Activated T-helper 1 cell treated with anti-CD3 and anti-CD28 coated beads, Interleukin-2, amount 50 U/mL, for 16 hours (primary cell): ENCODE data around the gene BACH2.
"Not testable (repeated sequence)": the region's sequence is repeated elsewhere in the genome, so short reads cannot be mapped to it uniquely, and the experiment has no call there.

Source experiments
- DNase-seq, 2 donors: peaks; one replicate each; pipeline ENCODE4 v3.0.0-alpha.2; 2020; ENCODE audit warnings: low read depth in 1 of 2, low spot score in 1 of 2

The BACH2 gene

GRCh38 chr6:90158936-90159335 lies 137.7 kb downstream of the BACH2 start:
- no peak for DNase-seq

- DNase-seq, result no peak
Observed at GRCh38 chr6:90157441-90157840, 139.2 kb downstream of the BACH2 start.

GRCh38 chr6:90156861-90157260 lies 139.8 kb downstream of the BACH2 start:
- DNase-seq, result peak in 1 of 2 donors; percentile 26

GRCh38 chr6:90154755-90155470 lies 141.7 kb downstream of the BACH2 start:
- DNase-seq, result no peak

GRCh38 chr6:90151576-90152422 lies 144.8 kb downstream of the BACH2 start:
- no peak for DNase-seq

GRCh38 chr6:90149280-90149679 lies 147.4 kb downstream of the BACH2 start:
- DNase-seq, result no peak

GRCh38 chr6:90148867-90149266 lies 147.8 kb downstream of the BACH2 start:
- DNase-seq, result no peak

- no peak for DNase-seq
Observed at GRCh38 chr6:90146921-90147649, 149.6 kb downstream of the BACH2 start.

GRCh38 chr6:90146024-90146423 lies 150.6 kb downstream of the BACH2 start:
- DNase-seq, result no peak

- no peak for DNase-seq
Observed at GRCh38 chr6:90144928-90145555, 151.6 kb downstream of the BACH2 start.

GRCh38 chr6:90144396-90144795 lies 152.2 kb downstream of the BACH2 start:
- DNase-seq, result peak in 1 of 2 donors; percentile 13

GRCh38 chr6:90140683-90141082 lies 156.0 kb downstream of the BACH2 start:
- no peak for DNase-seq

- no peak for DNase-seq
Observed at GRCh38 chr6:90139272-90139817, 157.3 kb downstream of the BACH2 start.

- DNase-seq, result no peak
Observed at GRCh38 chr6:90136837-90137568, 159.6 kb downstream of the BACH2 start.

- no peak for DNase-seq
Observed at GRCh38 chr6:90136176-90136575, 160.5 kb downstream of the BACH2 start.

- no peak for DNase-seq
Observed at GRCh38 chr6:90135667-90136066, 161.0 kb downstream of the BACH2 start.

GRCh38 chr6:90133664-90134063 lies 163.0 kb downstream of the BACH2 start:
- not testable (repeated sequence) for DNase-seq

GRCh38 chr6:90131614-90132423 lies 164.8 kb downstream of the BACH2 start:
- DNase-seq, result no peak

- no peak for DNase-seq
Observed at GRCh38 chr6:90131125-90131524, 165.5 kb downstream of the BACH2 start.
